H4 (cell line): Measurements from ENCODE around the gene CEP72. TPM values are rescaled to one million over a fixed set of nuclear protein-coding genes. Genes with fewer than 3 reads are reported as not detected.

Experiments
- DNase-seq: peaks from one replicate; pipeline ENCODE4 v3.0.0-alpha.2; 2015; ENCODE audit warnings: low spot score
- total RNA-seq: library from RNA; depleted of rRNA; stranded (reverse); fragments of >200 nt; shearing (Covaris generic); gene quantifications from 2 replicates; pipeline ENCODE4 v1.2.3, GENCODE V29; 2014

CEP72 gene
- total RNA-seq, 1 experiment from 2014 or later = 4.8 TPM

DNA sequence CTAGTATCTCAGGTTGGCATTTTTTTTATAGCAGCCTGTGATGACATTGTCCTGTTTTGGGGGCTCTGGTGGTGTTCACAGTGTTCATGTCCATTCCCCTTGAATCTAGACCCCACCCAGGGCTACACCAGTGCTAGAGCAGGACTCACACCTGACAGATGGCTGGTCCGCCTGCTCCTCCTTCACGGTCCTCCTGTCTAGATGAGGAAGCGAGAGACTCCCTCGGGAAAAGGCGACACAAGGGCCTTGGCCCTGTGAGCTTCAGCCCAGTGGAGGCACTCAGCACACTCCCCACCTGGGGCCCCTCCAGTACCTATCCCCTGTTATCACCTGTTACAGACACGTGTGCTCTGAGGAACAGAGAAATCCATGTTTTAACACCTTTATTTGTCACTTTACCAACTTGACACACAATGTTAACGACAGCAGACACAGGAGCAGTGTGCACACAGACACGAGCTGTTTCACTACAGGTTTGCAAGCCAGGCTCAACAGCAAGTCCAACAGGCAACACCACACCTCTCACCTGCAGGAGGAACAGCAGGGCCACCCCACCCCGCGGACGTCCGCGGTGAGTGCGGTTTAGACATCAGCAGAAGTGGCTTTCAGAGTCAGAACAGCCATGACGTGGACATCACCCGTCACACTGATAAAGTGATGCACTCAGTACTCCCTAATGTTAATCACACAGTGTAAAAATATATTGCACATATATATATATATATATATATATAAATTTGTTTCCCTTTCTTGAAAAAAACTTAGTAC is 47.5 kb downstream of the CEP72 start:
- DNase-seq = no peak

GRCh38 chr5:660491-661030 is 48.4 kb downstream of the CEP72 start:
- no peak for DNase-seq

DNA sequence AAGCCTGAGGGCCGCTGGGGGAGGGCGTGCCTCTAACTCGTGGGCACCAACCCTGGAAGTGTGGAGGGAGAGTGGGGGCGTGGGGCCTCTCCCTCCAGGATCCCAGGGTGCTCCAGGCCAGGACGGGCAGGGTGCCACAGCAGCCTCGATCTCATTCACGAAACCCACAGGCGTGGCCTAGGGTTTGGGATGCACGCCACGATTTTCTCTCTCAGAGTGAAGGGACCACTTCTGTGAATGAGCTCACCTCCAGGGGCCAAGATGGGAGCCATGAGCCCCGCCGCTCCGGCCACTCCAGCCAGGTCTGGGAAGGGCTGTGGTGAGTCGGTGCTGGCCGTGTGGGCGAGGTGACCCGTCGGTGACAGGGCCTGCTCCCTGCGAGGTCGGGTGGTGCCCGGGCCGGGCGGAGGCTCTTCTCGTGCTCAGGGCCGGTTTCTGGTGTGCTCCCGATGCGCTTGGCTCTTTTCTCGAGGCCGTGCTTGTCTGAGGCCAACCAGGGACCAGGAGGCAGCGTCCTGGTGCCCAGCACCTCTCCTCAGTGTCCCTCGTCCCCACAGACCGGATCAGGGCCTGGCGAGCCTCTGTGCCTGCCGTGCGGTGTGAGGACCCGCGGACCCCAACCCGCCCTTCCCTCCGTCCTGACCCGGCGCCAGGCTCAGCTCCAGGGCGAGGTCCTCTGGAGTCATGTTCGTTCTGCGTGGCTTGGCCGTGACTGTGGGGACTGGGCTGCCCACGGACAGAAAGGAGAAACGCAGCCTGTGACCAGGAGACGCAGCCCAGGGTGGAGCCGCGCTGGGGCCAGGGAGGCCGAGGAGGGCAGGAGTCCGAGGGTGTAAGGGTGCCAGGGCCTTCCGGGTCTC is 50.0 kb downstream of the CEP72 start:
- DNase-seq = no peak

- no peak for DNase-seq
Observed at GRCh38 chr5:662751-663435, 50.8 kb downstream of the CEP72 start.

GRCh38 chr5:663436-664342 is 51.5 kb downstream of the CEP72 start:
- no peak for DNase-seq

- no peak for DNase-seq
Observed at GRCh38 chr5:664343-664993, 52.3 kb downstream of the CEP72 start.

DNA sequence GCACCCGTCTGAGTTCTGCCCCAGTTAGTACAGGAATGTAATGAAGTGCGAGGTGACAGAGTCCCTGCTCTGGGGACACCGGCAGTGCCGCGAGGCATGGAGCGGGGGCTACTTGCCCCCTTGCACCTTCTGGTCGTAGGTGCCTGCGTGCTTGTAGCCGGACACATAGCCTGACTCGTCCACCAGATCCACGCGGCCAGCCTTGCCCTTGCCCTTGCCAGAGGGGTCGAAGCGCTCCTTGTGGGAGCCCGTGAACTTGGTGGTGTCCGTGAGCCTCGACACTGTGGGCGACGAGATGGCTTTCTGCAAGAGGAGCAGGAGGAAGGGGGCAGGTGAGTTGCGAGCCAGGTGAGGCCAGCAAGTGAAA is 52.8 kb downstream of the CEP72 start:
- no peak for DNase-seq

DNA sequence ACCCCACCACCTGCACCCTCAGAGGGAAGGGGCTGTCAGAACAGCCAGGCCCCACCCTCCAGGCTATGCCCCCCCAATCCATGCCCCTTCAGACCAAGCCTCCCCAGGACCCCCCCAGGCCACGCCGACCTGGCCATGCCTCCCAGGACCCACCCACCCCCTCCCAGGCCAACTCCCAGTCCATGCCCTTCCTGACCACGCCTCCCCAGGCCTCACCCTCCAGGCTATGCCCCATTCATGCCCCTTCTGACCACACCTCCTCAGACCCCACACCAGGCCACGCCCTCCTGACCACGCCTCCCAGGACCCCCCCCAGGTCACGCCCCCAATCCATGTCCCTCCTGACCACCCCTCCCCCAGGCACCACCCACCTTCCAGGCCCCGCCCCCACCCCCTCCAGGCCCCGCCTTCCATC is 53.4 kb downstream of the CEP72 start:
- no peak for DNase-seq

GRCh38 chr5:665956-666711 is 54.0 kb downstream of the CEP72 start:
- DNase-seq = no peak

GRCh38 chr5:666816-667498 is 54.8 kb downstream of the CEP72 start:
- no peak for DNase-seq

DNA sequence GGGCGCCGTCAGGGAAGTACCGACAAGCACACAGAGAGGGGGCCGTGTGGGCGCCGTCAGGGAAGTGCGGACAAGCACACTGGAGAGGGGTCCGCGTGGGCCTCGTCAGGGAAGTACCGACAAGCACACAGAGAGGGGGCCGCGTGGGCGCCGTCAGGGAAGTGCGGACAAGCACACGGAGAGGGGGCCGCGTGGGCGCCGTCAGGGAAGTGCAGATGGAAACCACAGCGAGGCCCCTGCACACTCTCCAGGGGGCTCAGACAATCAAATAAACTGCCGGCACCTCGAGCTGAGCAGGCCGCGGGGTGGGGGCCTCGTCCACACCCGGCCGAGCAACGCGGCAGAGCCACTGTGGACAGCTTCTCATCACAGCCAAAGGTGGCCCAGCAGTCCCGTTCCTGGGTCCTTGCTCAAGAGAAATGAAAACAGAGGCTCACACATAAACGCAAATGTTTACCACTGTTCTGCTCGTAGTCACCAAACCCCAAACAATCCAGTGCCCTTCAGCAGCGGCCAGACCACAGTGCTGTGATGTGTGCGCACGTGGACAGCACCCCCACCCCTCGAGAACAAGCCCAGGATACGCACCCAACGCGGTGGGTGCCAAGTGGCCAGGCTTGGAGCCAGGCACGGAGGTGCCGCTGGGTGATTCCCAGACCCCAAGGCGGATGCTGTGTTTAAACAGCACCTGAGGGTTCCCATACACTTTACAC is 56.3 kb downstream of the CEP72 start:
- no peak for DNase-seq

- no peak for DNase-seq
Observed at GRCh38 chr5:669111-669841, 57.1 kb downstream of the CEP72 start.

GRCh38 chr5:669842-670395 is 57.8 kb downstream of the CEP72 start:
- no peak for DNase-seq

DNA sequence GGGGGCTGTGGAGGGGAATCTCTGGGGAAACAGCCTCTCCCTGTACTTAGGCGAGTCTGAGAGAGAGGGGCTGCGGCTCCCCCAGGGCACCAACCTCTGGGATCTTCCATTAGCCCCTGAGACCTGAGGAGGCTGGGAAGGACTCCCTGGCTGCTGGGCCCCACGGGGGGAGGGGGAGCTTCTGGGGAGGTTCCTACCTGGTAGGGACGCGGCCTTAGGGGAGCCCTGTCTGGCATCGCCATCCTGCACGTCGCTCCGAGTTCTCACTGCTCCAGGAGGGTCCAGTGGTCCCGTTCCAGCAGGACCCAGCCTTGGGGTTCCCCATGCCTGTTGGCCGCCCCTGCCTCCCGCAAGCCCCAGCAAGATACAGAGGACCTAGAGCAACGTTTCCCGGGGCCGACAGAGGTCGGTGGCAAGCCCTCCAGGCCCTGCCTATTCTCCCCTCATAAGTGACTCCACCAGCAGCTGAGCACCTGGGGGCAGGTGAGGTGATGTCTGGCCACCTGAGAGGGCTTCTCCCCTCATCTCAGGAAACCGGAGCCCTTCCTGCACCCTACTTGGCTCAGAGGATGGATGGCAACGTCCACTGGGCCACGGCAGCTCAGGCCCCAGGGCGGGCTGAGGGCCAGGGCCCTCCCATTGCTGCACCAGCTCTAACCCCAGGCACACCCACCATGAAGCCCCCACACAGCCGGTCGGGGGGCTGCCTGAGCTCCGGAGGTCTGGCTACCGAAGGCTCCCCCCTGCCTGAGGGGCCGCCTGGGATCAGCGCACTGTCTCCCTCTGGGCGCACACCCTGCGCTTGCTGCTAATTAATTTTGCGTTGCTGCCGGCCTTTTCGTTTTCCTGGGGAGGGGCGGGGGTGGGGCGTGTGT is 58.5 kb downstream of the CEP72 start:
- no peak for DNase-seq

GRCh38 chr5:671459-672328 is 59.6 kb downstream of the CEP72 start:
- DNase-seq = peak; percentile 56
